Keratinocyte (primary cell): Measurements from ENCODE around the gene TRAPPC1. TPM values are rescaled to one million over a fixed set of nuclear protein-coding genes. Genes with fewer than 3 reads are reported as not detected.

Source experiments
- DNase-seq: peaks from one replicate; pipeline ENCODE4 v3.0.0-alpha.2; 2011; ENCODE audit warnings: low read depth, missing footprints, low spot score
- FAIRE-seq: peaks from 2 replicates; lab custom pipeline; 2011; peaks lifted over from hg19 to GRCh38; lab: Jason Lieb, UNC
- H2AFZ ChIP-seq: 2 replicates; pipeline ENCODE4 v1.6.0; 2012; ENCODE audit warnings: low read length, control low read depth, inconsistent platforms; ENCODE audit not compliant: control insufficient read depth
- H3K27ac ChIP-seq: 2 replicates; pipeline ENCODE4 v1.5.1; 2011; ENCODE audit warnings: low read length; ENCODE audit not compliant: control insufficient read depth, insufficient read depth
- H3K27me3 ChIP-seq: 3 replicates; pipeline ENCODE4 v1.6.0; 2011; ENCODE audit warnings: low read length; ENCODE audit not compliant: control insufficient read depth, insufficient read depth; ENCODE audit errors: extremely low read depth
- H3K36me3 ChIP-seq, 2 experiments: 2 replicates in 1 of 2; 3 replicates in 1 of 2; pipeline ENCODE4 v1.5.1; 2011; ENCODE audit warnings: low read length in 2 of 2, mild to moderate bottlenecking in 1 of 2; ENCODE audit not compliant: control insufficient read depth in 2 of 2, insufficient read depth in 2 of 2; ENCODE audit errors: extremely low read depth in 1 of 2
- H3K4me1 ChIP-seq: 3 replicates; pipeline ENCODE4 v1.5.1; 2011; ENCODE audit warnings: low read length; ENCODE audit not compliant: control insufficient read depth, insufficient read depth; ENCODE audit errors: extremely low read depth
- H3K4me2 ChIP-seq: 3 replicates; pipeline ENCODE4 v1.6.0; 2011; ENCODE audit warnings: low read depth, low read length; ENCODE audit not compliant: control insufficient read depth, insufficient read depth; ENCODE audit errors: extremely low read depth
- H3K4me3 ChIP-seq, 3 experiments: fragments of 200-600 bp in 1 of 3; sonication (generic) in 1 of 3; 2 replicates in 2 of 3; 3 replicates in 1 of 3; pipeline ENCODE4 v1.5.1; 2011 to 2016; ENCODE audit warnings: low read length in 3 of 3, mild to moderate bottlenecking in 3 of 3, control low read depth in 2 of 3, inconsistent platforms in 1 of 3, low read depth in 1 of 3, mixed read lengths in 1 of 3, mixed run types in 1 of 3, moderate library complexity in 1 of 3; ENCODE audit not compliant: control insufficient read depth in 2 of 3, insufficient read depth in 2 of 3; ENCODE audit errors: extremely low read depth in 1 of 3
- H3K79me2 ChIP-seq: 2 replicates; pipeline ENCODE4 v1.6.0; 2012; ENCODE audit warnings: low read length; ENCODE audit not compliant: control insufficient read depth, insufficient read depth
- H3K9ac ChIP-seq: 3 replicates; pipeline ENCODE4 v1.6.0; 2011; ENCODE audit warnings: low read length; ENCODE audit not compliant: control insufficient read depth, insufficient read depth; ENCODE audit errors: extremely low read depth
- H3K9me1 ChIP-seq: 3 replicates; pipeline ENCODE4 v1.6.0; 2011; ENCODE audit warnings: low read length; ENCODE audit not compliant: control insufficient read depth, insufficient read depth; ENCODE audit errors: extremely low read depth
- H3K9me3 ChIP-seq: 2 replicates; pipeline ENCODE4 v1.5.1; 2012; ENCODE audit warnings: low read depth, low read length; ENCODE audit not compliant: control insufficient read depth
- H4K20me1 ChIP-seq: 3 replicates; pipeline ENCODE4 v1.6.0; 2011; ENCODE audit warnings: low read length; ENCODE audit not compliant: control insufficient read depth, insufficient read depth; ENCODE audit errors: extremely low read depth
- EZH2 ChIP-seq: IDR thresholded peaks from one replicate; pipeline ENCODE4 v1.6.1; 2012; ENCODE audit warnings: inconsistent platforms, mild to moderate bottlenecking, low read length, moderate library complexity
- dilution Hi-C: fragments of 300-500 bp; cut with MboI; formaldehyde crosslinking; loops from one replicate; pipeline ENCODE4 v1.7.0; 2020; ENCODE audit warnings: low sequenced_read_pairs; ENCODE audit not compliant: extremely low pct_ligation_motif_present
- polyA plus RNA-seq, 5 experiments: library from polyadenylated mRNA; depleted of rRNA in 3 of 5; stranded (reverse) in 3 of 5; stranded (forward) in 1 of 5; unstranded in 1 of 5; fragments of >200 nt; gene quantifications; 1 replicate in 1 of 5; 2 replicates in 3 of 5; 3 replicates in 1 of 5; pipeline versions ENCODE4 v1.2.1 to v1.2.3, GENCODE V29; 2011 to 2012; ENCODE audit warnings: missing spikeins in 2 of 5, low read depth in 1 of 5, low replicate concordance in 1 of 5
- TF ChIP-seq, protein P1 (sequence below), 3 experiments: IDR thresholded peaks in 1 of 3; conservative IDR thresholded peaks in 1 of 3; optimal IDR thresholded peaks in 1 of 3; 2 replicates in 2 of 3; 3 replicates in 1 of 3; pipeline versions ENCODE3 to v1.5.1; 2011; ENCODE audit warnings: low read length in 3 of 3, mild to moderate bottlenecking in 3 of 3, moderate library complexity in 2 of 3, control low read depth in 1 of 3, inconsistent platforms in 1 of 3; ENCODE audit not compliant: insufficient read depth in 2 of 3; ENCODE audit errors: extremely low read depth in 1 of 3

The TRAPPC1 gene
- polyA plus RNA-seq, 1 donor (not counting 4 experiments of a cell fraction or from before 2014, with no cell fraction given): 128 TPM

DNA sequence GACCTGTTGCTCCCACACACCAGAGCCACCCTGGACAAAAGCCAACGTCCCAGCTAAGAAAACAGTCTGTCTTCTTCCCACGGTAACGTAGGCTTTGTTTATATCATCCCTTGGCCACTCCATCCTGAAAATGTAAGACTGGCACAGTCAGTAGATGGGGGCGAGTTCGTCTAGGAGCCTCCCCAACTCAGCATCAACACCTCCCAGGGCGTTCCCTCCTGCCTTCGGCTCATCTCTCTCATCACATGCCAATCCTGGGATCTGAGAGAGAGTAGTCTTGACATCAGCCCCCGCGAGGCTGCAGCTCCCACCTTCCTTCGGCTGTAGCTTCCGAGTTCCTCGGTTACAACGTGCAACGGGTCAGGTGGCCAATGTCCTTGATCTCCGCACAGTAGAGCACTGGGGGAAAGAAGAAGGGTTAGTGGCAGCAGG is 16.6 kb downstream of the TRAPPC1 start:
- peak overlapping the region; percentile 53 to 83 (median 60) for H3K4me3 ChIP-seq
- no peaks in the 10 kb centered on the region for H3K9me1 ChIP-seq
- peak overlapping the region; percentile 87 for H3K27ac ChIP-seq
- H3K79me2 ChIP-seq: no peaks in the 10 kb centered on the region
- peak overlapping the region; percentile 43 for H2AFZ ChIP-seq
- no peak for FAIRE-seq
- H3K36me3 ChIP-seq: peaks cover 7 to 8% of the 10 kb centered on the region in 2 experiments
- no peak for DNase-seq
- dilution Hi-C loops: no loop called here
- H3K4me2 ChIP-seq: peak overlapping the region; percentile 97
- no peaks in the 10 kb centered on the region for H3K9me3 ChIP-seq
- TF ChIP-seq EZH2: no peak
- TF ChIP-seq, protein P1, sequence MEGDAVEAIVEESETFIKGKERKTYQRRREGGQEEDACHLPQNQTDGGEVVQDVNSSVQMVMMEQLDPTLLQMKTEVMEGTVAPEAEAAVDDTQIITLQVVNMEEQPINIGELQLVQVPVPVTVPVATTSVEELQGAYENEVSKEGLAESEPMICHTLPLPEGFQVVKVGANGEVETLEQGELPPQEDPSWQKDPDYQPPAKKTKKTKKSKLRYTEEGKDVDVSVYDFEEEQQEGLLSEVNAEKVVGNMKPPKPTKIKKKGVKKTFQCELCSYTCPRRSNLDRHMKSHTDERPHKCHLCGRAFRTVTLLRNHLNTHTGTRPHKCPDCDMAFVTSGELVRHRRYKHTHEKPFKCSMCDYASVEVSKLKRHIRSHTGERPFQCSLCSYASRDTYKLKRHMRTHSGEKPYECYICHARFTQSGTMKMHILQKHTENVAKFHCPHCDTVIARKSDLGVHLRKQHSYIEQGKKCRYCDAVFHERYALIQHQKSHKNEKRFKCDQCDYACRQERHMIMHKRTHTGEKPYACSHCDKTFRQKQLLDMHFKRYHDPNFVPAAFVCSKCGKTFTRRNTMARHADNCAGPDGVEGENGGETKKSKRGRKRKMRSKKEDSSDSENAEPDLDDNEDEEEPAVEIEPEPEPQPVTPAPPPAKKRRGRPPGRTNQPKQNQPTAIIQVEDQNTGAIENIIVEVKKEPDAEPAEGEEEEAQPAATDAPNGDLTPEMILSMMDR (optimal IDR thresholded peaks at IDR 0.05 in 1 of 3, IDR thresholded peaks at IDR 0.05 in 1 of 3, conservative IDR thresholded peaks at IDR 0.05 in 1 of 3; ENCODE audit: extremely low read depth in 1 of 3, insufficient read depth in 2 of 3, low read length in 3 of 3): no peak
- peak overlapping the region; percentile 80 for H3K9ac ChIP-seq
- H3K27me3 ChIP-seq: no peaks in the 10 kb centered on the region
- H4K20me1 ChIP-seq: no peaks in the 10 kb centered on the region
- H3K4me1 ChIP-seq: peaks cover 23% of the 10 kb centered on the region

DNA sequence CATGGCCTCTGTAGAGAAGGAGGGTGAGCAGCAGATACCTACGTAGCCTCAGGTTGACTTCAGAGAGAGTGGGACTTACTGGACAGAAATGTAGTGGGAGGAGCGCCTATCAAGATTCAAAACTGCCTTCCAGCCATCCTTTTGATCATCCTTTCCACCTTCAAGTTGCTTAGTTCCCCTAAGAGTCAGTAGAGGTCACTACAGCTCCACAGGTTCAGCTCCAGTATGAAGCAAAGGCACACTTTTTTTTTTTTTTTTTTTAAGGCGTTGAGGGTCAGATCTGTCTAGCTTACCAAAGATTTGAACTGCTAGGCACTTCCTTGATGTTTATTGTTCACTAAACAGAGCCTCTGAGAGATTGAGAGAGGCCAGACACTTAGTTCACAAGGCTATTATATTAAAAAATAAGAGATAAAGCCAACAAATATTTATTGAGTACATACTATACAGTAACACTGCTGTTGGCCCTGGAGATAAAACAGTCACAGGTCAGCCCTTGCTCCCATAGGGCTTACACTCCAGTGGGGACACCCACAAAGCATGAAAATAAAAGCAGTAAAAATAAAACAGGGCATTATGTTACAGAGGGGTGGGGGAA is 18.7 kb downstream of the TRAPPC1 start:
- peak; percentile 86 for FAIRE-seq
- no peak overlapping the region for H3K9ac ChIP-seq
- DNase-seq: no peak

More for the DNA sequence above, 18.7 kb downstream of the TRAPPC1 start:
- Histone ChIP-seq H3K4me1 (peaks cover 23% of the 10 kb centered on the region), H2AFZ (no peak overlapping the region), H3K9me3 (no peaks in the 10 kb centered on the region), H3K27me3 (no peaks in the 10 kb centered on the region), H3K27ac (peak overlapping the region; percentile 13), H3K9me1 (no peaks in the 10 kb centered on the region), H3K36me3 (peaks cover 15 to 19% of the 10 kb centered on the region in 2 experiments), H3K4me2 (no peak overlapping the region), H3K79me2 (no peaks in the 10 kb centered on the region), H4K20me1 (no peaks in the 10 kb centered on the region), H3K4me3 (no peak overlapping the region)
- TF ChIP-seq, protein P1 (optimal IDR thresholded peaks at IDR 0.05 in 1 of 3, IDR thresholded peaks at IDR 0.05 in 1 of 3, conservative IDR thresholded peaks at IDR 0.05 in 1 of 3; ENCODE audit: extremely low read depth in 1 of 3, insufficient read depth in 2 of 3, low read length in 3 of 3): peak; percentile 60 to 79 (median 71)
- TF ChIP-seq EZH2: no peak
- dilution Hi-C loops: no loop called here
